Right lobe of liver (tissue), 4 donors: Measurements from ENCODE around the gene ROR2.

Source experiments
- CTCF ChIP-seq, 4 donors: fragments of 200-600 bp in 3 of 4; fragments of 450-650 bp in 1 of 4; IDR thresholded peaks; one replicate each; pipeline versions ENCODE4 v1.5.1 to v1.8.0; 2016 to 2022; ENCODE audit warnings: antibody characterized with exemption in 4 of 4, mild to moderate bottlenecking in 2 of 4
- POLR2A ChIP-seq: fragments of 450-650 bp; IDR thresholded peaks from one replicate; pipeline ENCODE4 v1.6.1; 2017; ENCODE audit warnings: antibody characterized with exemption, mild to moderate bottlenecking
- donor health status: DM: no; HTN: no; CAD: no.
- donor health status: DM: no; HTN: no; CAD: no.
- donor health status: DM: no; HTN: yes; CAD: no.

GRCh38 chr9:91835632-91836031, 114.4 kb downstream of the ROR2 start:
- TF ChIP-seq CTCF (IDR thresholded peaks at IDR 0.05) (no peak), POLR2A (no peak)
